Neural progenitor cell (in vitro differentiated cells): ENCODE results near the gene NPM1. TPM values are rescaled to one million over a fixed set of nuclear protein-coding genes. Genes with fewer than 3 reads are reported as not detected.

ENCODE experiments used
- DNase-seq: peaks from one replicate; pipeline ENCODE4 v3.0.0-alpha.2; 2016; ENCODE audit warnings: low spot score
- H2AFZ ChIP-seq: fragments of 200-600 bp; sonication (generic); replicated peaks from 2 replicates; pipeline ENCODE4 v1.6.1; 2016; ENCODE audit warnings: antibody characterized with exemption
- H3F3A ChIP-seq: fragments of 200-600 bp; sonication (generic); 2 replicates; pipeline ENCODE4 v1.6.1; 2016; ENCODE audit warnings: antibody characterized with exemption, low read depth
- H3K27ac ChIP-seq: fragments of 200-600 bp; sonication (generic); 2 replicates; pipeline ENCODE4 v1.5.1; 2016; ENCODE audit warnings: mild to moderate bottlenecking
- H3K27me3 ChIP-seq: fragments of 200-600 bp; sonication (generic); 2 replicates; pipeline ENCODE4 v1.6.1; 2016; ENCODE audit warnings: mild to moderate bottlenecking, moderate library complexity
- H3K36me3 ChIP-seq: fragments of 200-600 bp; sonication (generic); 2 replicates; pipeline ENCODE4 v1.5.1; 2016
- H3K4me1 ChIP-seq: fragments of 200-600 bp; sonication (generic); 2 replicates; pipeline ENCODE4 v1.6.1; 2016; ENCODE audit warnings: mixed run types
- H3K4me2 ChIP-seq: fragments of 200-600 bp; sonication (generic); 2 replicates; pipeline ENCODE4 v1.6.1; 2016
- H3K4me3 ChIP-seq: fragments of 200-600 bp; sonication (generic); 2 replicates; pipeline ENCODE4 v1.5.1; 2016
- H3K79me2 ChIP-seq: fragments of 200-600 bp; sonication (generic); 2 replicates; pipeline ENCODE4 v1.6.1; 2016; ENCODE audit warnings: low read depth
- H3K9ac ChIP-seq: fragments of 200-600 bp; sonication (generic); 2 replicates; pipeline ENCODE4 v1.6.1; 2016
- H3K9me3 ChIP-seq: fragments of 200-600 bp; sonication (generic); 2 replicates; pipeline ENCODE4 v1.5.1; 2016; ENCODE audit warnings: low read depth
- H4K20me1 ChIP-seq: fragments of 200-600 bp; sonication (generic); 2 replicates; pipeline ENCODE4 v1.6.1; 2016; ENCODE audit warnings: low read depth
- H3K27ac Mint-ChIP-seq: 3 replicates; pipeline ENCODE4 v1.8.0; 2021; ENCODE audit warnings: mixed read lengths
- H3K27me3 Mint-ChIP-seq: 2 replicates; pipeline ENCODE4 v1.8.0; 2022; ENCODE audit warnings: low read depth, mild to moderate bottlenecking, inconsistent platforms, moderate library complexity, mixed read lengths; ENCODE audit not compliant: insufficient read depth
- H3K36me3 Mint-ChIP-seq: 3 replicates; pipeline ENCODE4 v1.8.0; 2021; ENCODE audit warnings: mixed read lengths
- H3K4me1 Mint-ChIP-seq: 3 replicates; pipeline ENCODE4 v1.8.0; 2021; ENCODE audit warnings: mixed read lengths
- H3K4me3 Mint-ChIP-seq: 3 replicates; pipeline ENCODE4 v1.8.0; 2021; ENCODE audit warnings: mild to moderate bottlenecking, moderate library complexity, mixed read lengths
- H3K9me3 Mint-ChIP-seq: 3 replicates; pipeline ENCODE4 v1.8.0; 2020; ENCODE audit warnings: mixed read lengths
- CTCF ChIP-seq: fragments of 200-600 bp; sonication (generic); IDR thresholded peaks from 2 replicates; pipeline ENCODE4 v1.5.1; 2017; ENCODE audit warnings: antibody characterized with exemption, mild to moderate bottlenecking
- EZH2 ChIP-seq: fragments of 200-600 bp; sonication (generic); IDR thresholded peaks from 2 replicates; pipeline ENCODE4 v1.6.1; 2017; ENCODE audit warnings: antibody characterized with exemption, mild to moderate bottlenecking, moderate library complexity
- EZH2phosphoT487 ChIP-seq: fragments of 200-600 bp; sonication (generic); IDR thresholded peaks from 2 replicates; pipeline ENCODE4 v1.6.1; 2017; ENCODE audit warnings: antibody characterized with exemption
- total RNA-seq: library from RNA; depleted of rRNA; stranded (reverse); fragments of >200 nt; gene quantifications from 2 replicates; pipeline ENCODE4 v1.2.3, GENCODE V29; 2015; ENCODE audit warnings: low replicate concordance

The NPM1 gene
- total RNA-seq, 1 donor from 2014 or later = 3,685 TPM

- no peak overlapping the region for H3K27ac ChIP-seq
- TF ChIP-seq EZH2phosphoT487 (no peak), EZH2 (no peak), CTCF (no peak)
- peaks cover 33% of the 10 kb centered on the region for H4K20me1 ChIP-seq
- peaks cover 17% of the 10 kb centered on the region for H3K4me1 ChIP-seq
- H3K9me3 Mint-ChIP-seq = no peaks in the 10 kb centered on the region
- H3K4me1 Mint-ChIP-seq = peaks cover 27% of the 10 kb centered on the region
- no peaks in the 10 kb centered on the region for H3K27me3 ChIP-seq
- H3K36me3 ChIP-seq = no peaks in the 10 kb centered on the region
- no peaks in the 10 kb centered on the region for H3F3A ChIP-seq
- no peaks in the 10 kb centered on the region for H3K9me3 ChIP-seq
- peaks cover 45% of the 10 kb centered on the region for H3K79me2 ChIP-seq
- DNase-seq = no peak
- peak overlapping the region; percentile 77 for H3K4me2 ChIP-seq
- H2AFZ ChIP-seq = no peak overlapping the region
- peak overlapping the region; percentile 75 for H3K4me3 Mint-ChIP-seq
- H3K9ac ChIP-seq = no peak overlapping the region
- H3K27me3 Mint-ChIP-seq = peaks cover 6% of the 10 kb centered on the region
- no peak overlapping the region for H3K27ac Mint-ChIP-seq
- peak overlapping the region; percentile 77 for H3K4me3 ChIP-seq
- peaks cover 14% of the 10 kb centered on the region for H3K36me3 Mint-ChIP-seq
Measured at GRCh38 chr5:171386006-171386671, 1.5 kb upstream of the NPM1 start.

- H3K27me3 ChIP-seq = no peaks in the 10 kb centered on the region
- H3K4me1 ChIP-seq = peaks cover 22% of the 10 kb centered on the region
- H3K27ac Mint-ChIP-seq = peak overlapping the region; percentile 100
- H2AFZ ChIP-seq = peak overlapping the region; percentile 42
- H3K4me3 ChIP-seq = peak overlapping the region; percentile 77
- peak overlapping the region; percentile 77 for H3K4me2 ChIP-seq
- H3F3A ChIP-seq = no peaks in the 10 kb centered on the region
- TF ChIP-seq EZH2 (no peak), CTCF (no peak), EZH2phosphoT487 (no peak)
- H3K27me3 Mint-ChIP-seq = peaks cover 6% of the 10 kb centered on the region
- H3K9ac ChIP-seq = peak overlapping the region; percentile 55
- H3K79me2 ChIP-seq = peaks cover 52% of the 10 kb centered on the region
- H3K36me3 ChIP-seq = no peaks in the 10 kb centered on the region
- H3K9me3 ChIP-seq = no peaks in the 10 kb centered on the region
- peaks cover 41% of the 10 kb centered on the region for H4K20me1 ChIP-seq
- H3K36me3 Mint-ChIP-seq = peaks cover 18% of the 10 kb centered on the region
- peak overlapping the region; percentile 99 for H3K4me3 Mint-ChIP-seq
- DNase-seq = peak; percentile 62
- peak overlapping the region; percentile 73 for H3K27ac ChIP-seq
- H3K9me3 Mint-ChIP-seq = no peaks in the 10 kb centered on the region
- H3K4me1 Mint-ChIP-seq = peaks cover 32% of the 10 kb centered on the region
Measured at GRCh38 chr5:171386861-171387344, 746 bp upstream of the NPM1 start.

GRCh38 chr5:171387970-171388815 lies 544 bp downstream of the NPM1 start:
- peak; percentile 81 for DNase-seq
- peaks cover 6% of the 10 kb centered on the region for H3F3A ChIP-seq
- H2AFZ ChIP-seq = no peak overlapping the region
- Mint-ChIP-seq H3K36me3 (peaks cover 26% of the 10 kb centered on the region), H3K4me1 (peaks cover 32% of the 10 kb centered on the region), H3K27me3 (peaks cover 6% of the 10 kb centered on the region), H3K4me3 (peak overlapping the region; percentile 99), H3K27ac (peak overlapping the region; percentile 100), H3K9me3 (no peaks in the 10 kb centered on the region)
- no peaks in the 10 kb centered on the region for H3K27me3 ChIP-seq
- H3K27ac ChIP-seq = peak overlapping the region; percentile 87
- H3K79me2 ChIP-seq = peaks cover 65% of the 10 kb centered on the region
- H3K4me1 ChIP-seq = peaks cover 22% of the 10 kb centered on the region
- peak overlapping the region; percentile 94 for H3K9ac ChIP-seq
- TF ChIP-seq EZH2phosphoT487 (no peak), CTCF (no peak), EZH2 (no peak)
- peaks cover 54% of the 10 kb centered on the region for H4K20me1 ChIP-seq
- peaks cover 10% of the 10 kb centered on the region for H3K36me3 ChIP-seq
- H3K9me3 ChIP-seq = no peaks in the 10 kb centered on the region
- peak overlapping the region; percentile 95 for H3K4me2 ChIP-seq
- peak overlapping the region; percentile 77 for H3K4me3 ChIP-seq
